Tibial nerve (tissue), 4 donors: Measurements from ENCODE around the gene MIOX. TPM values are rescaled to one million over a fixed set of nuclear protein-coding genes. Genes with fewer than 3 reads are reported as not detected.

Source experiments
- DNase-seq, 2 donors: peaks; one replicate each; pipeline ENCODE4 v3.0.0-alpha.2; 2019; ENCODE audit warnings: low spot score in 2 of 2
- H3K27ac ChIP-seq, 4 donors: fragments of 200-600 bp; sonication (generic) in 3 of 4; one replicate each; pipeline ENCODE4 v1.5.1; 2017 to 2019; ENCODE audit warnings: mild to moderate bottlenecking in 1 of 4
- H3K27me3 ChIP-seq, 2 donors: fragments of 200-600 bp; sonication (generic) in 1 of 2; one replicate each; pipeline versions ENCODE4 v1.5.1 to v1.6.0; 2017 to 2019
- H3K36me3 ChIP-seq, 3 donors: fragments of 200-600 bp; sonication (generic); one replicate each; pipeline ENCODE4 v1.5.1; 2018 to 2019
- H3K4me1 ChIP-seq, 4 donors: fragments of 200-600 bp; sonication (generic) in 3 of 4; one replicate each; pipeline ENCODE4 v1.5.1; 2017 to 2019
- H3K4me3 ChIP-seq, 4 donors: fragments of 200-600 bp; sonication (generic) in 3 of 4; one replicate each; pipeline ENCODE4 v1.5.1; 2017 to 2019; ENCODE audit warnings: mild to moderate bottlenecking in 1 of 4, moderate library complexity in 1 of 4
- H3K9me3 ChIP-seq, 4 donors: fragments of 200-600 bp; sonication (generic) in 3 of 4; one replicate each; pipeline ENCODE4 v1.5.1; 2017 to 2019
- CTCF ChIP-seq, 5 experiments: fragments of 200-600 bp in 3 of 5; fragments of 450-650 bp in 2 of 5; sonication (generic) in 3 of 5; IDR thresholded peaks; one replicate each; pipeline ENCODE4 v1.5.1; 2016 to 2019; ENCODE audit warnings: antibody characterized with exemption in 5 of 5, mild to moderate bottlenecking in 3 of 5, moderate library complexity in 2 of 5
- EP300 ChIP-seq, 2 donors: sonication (generic); formaldehyde crosslinking; IDR thresholded peaks; one replicate each; pipeline ENCODE4 v1.6.1; 2017; ENCODE audit warnings: antibody characterized with exemption in 2 of 2, mild to moderate bottlenecking in 1 of 2
- POLR2A ChIP-seq, 2 donors: fragments of 450-650 bp; IDR thresholded peaks; one replicate each; pipeline ENCODE4 v1.6.1; 2017; ENCODE audit warnings: antibody characterized with exemption in 2 of 2, mild to moderate bottlenecking in 2 of 2, moderate library complexity in 2 of 2
- WGBS, 2 donors: methylation state at CpG; one replicate each; pipeline ENCODE4 v1.1.5; 2018; 5-methylcytosine and 5-hydroxymethylcytosine counted together
- total RNA-seq, 4 donors: library from RNA; depleted of rRNA; stranded (reverse); fragments of >200 nt; gene quantifications; one replicate each; pipeline ENCODE4 v1.1.0, GENCODE V29; 2016

The MIOX gene
- total RNA-seq, 4 donors from 2014 or later, result not detected

GRCh38 chr22:50523458-50523805, 36.8 kb downstream of the MIOX start:
- TF ChIP-seq CTCF (IDR thresholded peaks at IDR 0.05) (no peak), POLR2A (IDR thresholded peaks at IDR 0.05) (no peak), EP300 (IDR thresholded peaks at IDR 0.05) (no peak)
- H3K27ac ChIP-seq, result no peak overlapping the region
- 96 to 97% methylated on average over 9 to 14 of the region's 16 CpGs for WGBS, 2 donors
- H3K9me3 ChIP-seq, result no peaks in the 10 kb centered on the region
- DNase-seq, result no peak
- peaks cover 0 to 39% (median 19%) of the 10 kb centered on the region in 4 donors for H3K4me1 ChIP-seq
- peaks cover 0 to 57% (median 31%) of the 10 kb centered on the region in 3 donors for H3K36me3 ChIP-seq
- no peak overlapping the region for H3K4me3 ChIP-seq
- H3K27me3 ChIP-seq, result no peaks in the 10 kb centered on the region

GRCh38 chr22:50523806-50524675, 37.4 kb downstream of the MIOX start:
- Histone ChIP-seq H3K27ac (peak overlapping the region in 1 of 4 donors; percentile 90), H3K27me3 (no peaks in the 10 kb centered on the region), H3K9me3 (no peaks in the 10 kb centered on the region), H3K4me3 (peak overlapping the region in 3 of 4 donors; percentile 90 to 93 (median 92)), H3K36me3 (peaks cover 0 to 51% (median 25%) of the 10 kb centered on the region in 3 donors), H3K4me1 (peaks cover 0 to 45% (median 19%) of the 10 kb centered on the region in 4 donors)
- TF ChIP-seq CTCF (IDR thresholded peaks at IDR 0.05), result no peak
- TF ChIP-seq POLR2A (IDR thresholded peaks at IDR 0.05), result no peak
- TF ChIP-seq EP300 (IDR thresholded peaks at IDR 0.05), result no peak
- 77 to 79% methylated on average over 12 to 15 of the region's 25 CpGs for WGBS, 2 donors
- DNase-seq, result no peak

- H3K4me1 ChIP-seq, result peaks cover 0 to 52% (median 21%) of the 10 kb centered on the region in 4 donors
- WGBS, 2 donors, result 9 to 10% methylated on average over 19 of the region's 19 CpGs
- peaks cover 0 to 5% of the 10 kb centered on the region in 2 donors for H3K27me3 ChIP-seq
- H3K9me3 ChIP-seq, result no peaks in the 10 kb centered on the region
- TF ChIP-seq CTCF (IDR thresholded peaks at IDR 0.05) (no peak), EP300 (IDR thresholded peaks at IDR 0.05) (no peak), POLR2A (IDR thresholded peaks at IDR 0.05) (no peak)
- H3K4me3 ChIP-seq, result peak overlapping the region; percentile 50 to 93 (median 91)
- peak overlapping the region; percentile 12 to 95 (median 91) for H3K27ac ChIP-seq
- peaks cover 0 to 45% (median 21%) of the 10 kb centered on the region in 3 donors for H3K36me3 ChIP-seq
- DNase-seq, result no peak
Observed at GRCh38 chr22:50524676-50525103, 38.0 kb downstream of the MIOX start.

GRCh38 chr22:50525104-50525857, 38.6 kb downstream of the MIOX start, which contains the start of gene SCO2:
Gene SCO2, minus strand, starts transcription at chr22:50525598. Its CDS starts 1,187 bp downstream, at chr22:50524411.
- H3K4me1 ChIP-seq, result peaks cover 0 to 57% (median 23%) of the 10 kb centered on the region in 4 donors
- peaks cover 0 to 8% of the 10 kb centered on the region in 2 donors for H3K27me3 ChIP-seq
- no peaks in the 10 kb centered on the region for H3K9me3 ChIP-seq
- peaks cover 0 to 39% (median 21%) of the 10 kb centered on the region in 3 donors for H3K36me3 ChIP-seq
- DNase-seq, result peak; percentile 90 to 94
- peak within 1 kb of the TSS; percentile 50 to 93 (median 91) for H3K4me3 ChIP-seq
- peak within 1 kb of the TSS; percentile 72 to 95 (median 91) for H3K27ac ChIP-seq
- WGBS, 2 donors, result 0% methylated on average over 31 to 62 of the region's 84 CpGs
- peak in 3 of 5 experiments; percentile 52 to 68 (median 54) for TF ChIP-seq CTCF (IDR thresholded peaks at IDR 0.05)
- peak; percentile 28 to 76 for TF ChIP-seq POLR2A (IDR thresholded peaks at IDR 0.05)
- TF ChIP-seq EP300 (IDR thresholded peaks at IDR 0.05), result peak; percentile 88 to 93
